Measurements from ENCODE around the gene PRAMEF33. TPM values are rescaled to one million over a fixed set of nuclear protein-coding genes. Genes with fewer than 3 reads are reported as not detected.
"Not testable (repeated sequence)": the region's sequence is repeated elsewhere in the genome, so short reads cannot be mapped to it uniquely, and the experiment has no call there.

PRAMEF33 gene
- total RNA-seq (not detected), total RNA-seq (0 reads per million in 172 experiments)
- polyA plus RNA-seq (2013, experiment 1 of 2), result not detected
- not detected for polyA plus RNA-seq (2013, experiment 2 of 2)

GRCh38 chr1:13303239-13303638, at the start of gene PRAMEF33:
Gene PRAMEF33 (plus strand): TSS chr1:13303539. CDS start chr1:13305955, 2,416 bp downstream.
- H3K4me3 ChIP-seq (ENCODE audit: low read length); H3K4me3 Mint-ChIP-seq; H3K27ac Mint-ChIP-seq; POLR2A ChIA-PET; H3K27me3 Mint-ChIP-seq; H3K4me1 Mint-ChIP-seq (ENCODE audit: low read depth); H3K9me3 Mint-ChIP-seq; CTCF ChIA-PET; H3K27ac ChIP-seq (ENCODE audit: low read depth in 1 of 2, low read length in 2 of 2); H3K9me3 ChIP-seq (ENCODE audit: control insufficient read depth in 1 of 2, insufficient read depth in 1 of 2, low read length in 2 of 2); ATAC-seq (ENCODE audit: poor library complexity); H3K4me1 ChIP-seq (ENCODE audit: insufficient read depth, low read length); H3K27me3 ChIP-seq (ENCODE audit: control insufficient read depth in 1 of 2, insufficient read depth in 2 of 2, low read length in 2 of 2); H3K36me3 Mint-ChIP-seq (ENCODE audit: low read depth); intact Hi-C loops (cut with DNase I, micrococcal nuclease); H3K36me3 ChIP-seq (ENCODE audit: insufficient read depth, low read length); DNase-seq: not testable (repeated sequence)

DNA sequence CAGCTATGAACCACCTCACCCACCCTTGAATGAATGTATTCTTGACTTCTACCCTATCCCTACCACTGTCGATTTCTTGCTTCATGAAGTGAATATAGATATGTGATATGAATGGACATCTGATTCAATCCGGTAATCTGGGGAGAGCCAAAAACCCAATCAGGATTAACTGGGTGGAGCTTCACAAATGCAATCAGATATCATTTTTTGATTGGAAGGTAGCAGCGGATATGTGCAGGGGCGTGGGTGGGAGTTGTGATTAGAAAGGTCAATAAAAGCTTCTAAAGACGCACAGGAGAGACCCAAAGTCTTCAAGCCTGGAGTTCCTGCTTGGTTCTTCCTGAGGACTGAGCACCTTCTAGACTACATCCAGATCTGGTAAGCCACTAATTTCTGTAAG, 49.4 kb upstream of the PRAMEF33 start, which contains the start of gene PRAMEF5:
Gene PRAMEF5, plus strand, starts transcription at position 301 of the 400 bp plus-strand sequence. CDS start 5,071 bp downstream, outside the sequence.
- H3K9me3 ChIP-seq (ENCODE audit: control insufficient read depth in 1 of 2, insufficient read depth in 1 of 2, low read length in 2 of 2); H3K4me1 ChIP-seq (ENCODE audit: insufficient read depth, low read length); H3K4me3 ChIP-seq (ENCODE audit: low read length); H3K27me3 Mint-ChIP-seq; H3K36me3 ChIP-seq (ENCODE audit: insufficient read depth, low read length); H3K4me3 Mint-ChIP-seq; H3K4me1 Mint-ChIP-seq (ENCODE audit: low read depth); H3K9me3 Mint-ChIP-seq; intact Hi-C loops (cut with DNase I, micrococcal nuclease); H3K27ac Mint-ChIP-seq; H3K27ac ChIP-seq (ENCODE audit: low read depth in 1 of 2, low read length in 2 of 2); H3K27me3 ChIP-seq (ENCODE audit: control insufficient read depth in 1 of 2, insufficient read depth in 2 of 2, low read length in 2 of 2); ATAC-seq (ENCODE audit: poor library complexity); POLR2A ChIA-PET; DNase-seq; H3K36me3 Mint-ChIP-seq (ENCODE audit: low read depth); CTCF ChIA-PET: not testable (repeated sequence)

- H3K36me3 Mint-ChIP-seq (ENCODE audit: low read depth); H3K36me3 ChIP-seq (ENCODE audit: insufficient read depth, low read length); intact Hi-C loops (cut with DNase I, micrococcal nuclease); H3K4me1 Mint-ChIP-seq (ENCODE audit: low read depth); H3K27me3 Mint-ChIP-seq; CTCF ChIA-PET; H3K4me1 ChIP-seq (ENCODE audit: insufficient read depth, low read length); H3K27me3 ChIP-seq (ENCODE audit: control insufficient read depth in 1 of 2, insufficient read depth in 2 of 2, low read length in 2 of 2); H3K4me3 Mint-ChIP-seq; H3K9me3 ChIP-seq (ENCODE audit: control insufficient read depth in 1 of 2, insufficient read depth in 1 of 2, low read length in 2 of 2); ATAC-seq (ENCODE audit: poor library complexity); H3K27ac ChIP-seq (ENCODE audit: low read depth in 1 of 2, low read length in 2 of 2); H3K27ac Mint-ChIP-seq; DNase-seq; H3K9me3 Mint-ChIP-seq; H3K4me3 ChIP-seq (ENCODE audit: low read length); POLR2A ChIA-PET: not testable (repeated sequence)
Measured at GRCh38 chr1:13265124-13265523, 38.2 kb upstream of the PRAMEF33 start.

- H3K9me3 ChIP-seq (ENCODE audit: control insufficient read depth in 1 of 2, insufficient read depth in 1 of 2, low read length in 2 of 2); H3K9me3 Mint-ChIP-seq; H3K4me3 ChIP-seq (ENCODE audit: low read length); H3K36me3 Mint-ChIP-seq (ENCODE audit: low read depth); H3K27ac Mint-ChIP-seq; H3K4me3 Mint-ChIP-seq; CTCF ChIA-PET; H3K27ac ChIP-seq (ENCODE audit: low read depth in 1 of 2, low read length in 2 of 2); POLR2A ChIA-PET; H3K4me1 ChIP-seq (ENCODE audit: insufficient read depth, low read length); H3K27me3 Mint-ChIP-seq; H3K4me1 Mint-ChIP-seq (ENCODE audit: low read depth); H3K36me3 ChIP-seq (ENCODE audit: insufficient read depth, low read length); intact Hi-C loops (cut with DNase I, micrococcal nuclease); ATAC-seq (ENCODE audit: poor library complexity); H3K27me3 ChIP-seq (ENCODE audit: control insufficient read depth in 1 of 2, insufficient read depth in 2 of 2, low read length in 2 of 2): not testable (repeated sequence)
- DNase-seq, result peak in 1 of 14 experiments; percentile 0
Measured at GRCh38 chr1:13277016-13277415, 26.3 kb upstream of the PRAMEF33 start.

DNA sequence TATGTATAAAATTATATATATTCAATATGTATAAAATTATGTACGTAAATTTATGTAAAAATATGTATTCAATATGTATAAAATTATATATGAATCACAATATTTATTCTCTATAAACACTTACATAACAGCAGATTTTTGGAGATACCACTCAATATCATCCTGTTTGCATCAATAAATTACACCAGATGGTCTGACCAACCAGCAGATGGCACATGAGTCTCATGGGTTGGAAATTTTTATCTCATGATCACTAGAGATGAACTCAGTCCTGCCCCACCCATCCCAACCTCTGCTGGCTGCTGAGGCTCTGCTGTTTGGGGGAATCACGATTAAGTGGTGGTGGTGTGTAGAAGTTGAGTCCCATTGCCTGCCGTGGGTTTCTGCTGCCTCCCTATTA, 23.7 kb upstream of the PRAMEF33 start:
- H3K36me3 Mint-ChIP-seq (ENCODE audit: low read depth); H3K36me3 ChIP-seq (ENCODE audit: insufficient read depth, low read length); ATAC-seq (ENCODE audit: poor library complexity); H3K9me3 Mint-ChIP-seq; H3K4me1 Mint-ChIP-seq (ENCODE audit: low read depth); DNase-seq; H3K9me3 ChIP-seq (ENCODE audit: control insufficient read depth in 1 of 2, insufficient read depth in 1 of 2, low read length in 2 of 2); H3K4me3 ChIP-seq (ENCODE audit: low read length); POLR2A ChIA-PET; H3K27me3 ChIP-seq (ENCODE audit: control insufficient read depth in 1 of 2, insufficient read depth in 2 of 2, low read length in 2 of 2); CTCF ChIA-PET; H3K4me3 Mint-ChIP-seq; H3K27ac Mint-ChIP-seq; H3K27me3 Mint-ChIP-seq; H3K4me1 ChIP-seq (ENCODE audit: insufficient read depth, low read length); H3K27ac ChIP-seq (ENCODE audit: low read depth in 1 of 2, low read length in 2 of 2); intact Hi-C loops (cut with DNase I, micrococcal nuclease): not testable (repeated sequence)

- H3K27ac Mint-ChIP-seq; ATAC-seq (ENCODE audit: poor library complexity); H3K36me3 Mint-ChIP-seq (ENCODE audit: low read depth); H3K27me3 Mint-ChIP-seq; H3K9me3 ChIP-seq (ENCODE audit: control insufficient read depth in 1 of 2, insufficient read depth in 1 of 2, low read length in 2 of 2); H3K27me3 ChIP-seq (ENCODE audit: control insufficient read depth in 1 of 2, insufficient read depth in 2 of 2, low read length in 2 of 2); POLR2A ChIA-PET; H3K36me3 ChIP-seq (ENCODE audit: insufficient read depth, low read length); H3K4me1 Mint-ChIP-seq (ENCODE audit: low read depth); H3K4me3 Mint-ChIP-seq; CTCF ChIA-PET; H3K9me3 Mint-ChIP-seq; intact Hi-C loops (cut with DNase I, micrococcal nuclease); H3K4me1 ChIP-seq (ENCODE audit: insufficient read depth, low read length); DNase-seq; H3K4me3 ChIP-seq (ENCODE audit: low read length); H3K27ac ChIP-seq (ENCODE audit: low read depth in 1 of 2, low read length in 2 of 2): not testable (repeated sequence)
Measured at GRCh38 chr1:13285037-13285436, 18.3 kb upstream of the PRAMEF33 start, which contains the start of gene PRAMEF8. Gene PRAMEF8 (minus strand): TSS chr1:13285137. CDS start chr1:13284091, 1,046 bp downstream.

DNA sequence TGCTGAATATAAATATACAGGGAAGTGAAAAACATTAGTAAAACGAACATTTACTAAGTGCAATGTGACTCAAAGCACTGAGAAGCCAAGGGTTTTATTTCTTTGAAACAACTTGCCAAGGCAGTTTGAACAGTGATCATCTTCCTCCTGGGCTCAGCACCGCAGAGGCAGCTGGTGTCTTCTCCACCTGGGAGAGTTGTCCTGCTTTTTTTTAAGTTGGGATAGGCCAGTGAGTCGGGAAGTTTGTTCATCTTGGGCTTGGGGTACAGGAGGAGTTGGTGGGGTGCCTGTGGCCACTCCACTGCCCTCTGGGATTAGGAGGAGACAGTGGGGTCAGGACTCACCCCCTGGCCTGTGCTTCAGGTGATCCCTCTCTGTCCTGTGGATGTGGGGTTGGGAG, 14.3 kb upstream of the PRAMEF33 start:
- H3K9me3 ChIP-seq (ENCODE audit: control insufficient read depth in 1 of 2, insufficient read depth in 1 of 2, low read length in 2 of 2); H3K27me3 Mint-ChIP-seq; DNase-seq; CTCF ChIA-PET; POLR2A ChIA-PET; H3K36me3 Mint-ChIP-seq (ENCODE audit: low read depth); H3K27ac Mint-ChIP-seq; H3K27ac ChIP-seq (ENCODE audit: low read depth in 1 of 2, low read length in 2 of 2); H3K4me1 ChIP-seq (ENCODE audit: insufficient read depth, low read length); H3K4me3 ChIP-seq (ENCODE audit: low read length); ATAC-seq (ENCODE audit: poor library complexity); intact Hi-C loops (cut with DNase I, micrococcal nuclease); H3K4me3 Mint-ChIP-seq; H3K4me1 Mint-ChIP-seq (ENCODE audit: low read depth); H3K9me3 Mint-ChIP-seq; H3K27me3 ChIP-seq (ENCODE audit: control insufficient read depth in 1 of 2, insufficient read depth in 2 of 2, low read length in 2 of 2); H3K36me3 ChIP-seq (ENCODE audit: insufficient read depth, low read length): not testable (repeated sequence)

All from CD4-positive, alpha-beta T cell (primary cell).